HG02642 (cell line): ENCODE data around the gene GTF3A.
A peak's percentile ranks its signal among the peaks of the same experiment; 100 is the strongest.

Experiments
- ATAC-seq: cut with Tn5 transposase; IDR thresholded peaks from one replicate; pipeline ENCODE4 v1.9.1; 2021; ENCODE audit warnings: mild to moderate bottlenecking; ENCODE audit not compliant: unreplicated experiment, poor library complexity

Gene GTF3A

GRCh38 chr13:27442071-27442647 lies 17.7 kb downstream of the GTF3A start:
- no peak for ATAC-seq

GRCh38 chr13:27442797-27443196 lies 18.4 kb downstream of the GTF3A start:
- ATAC-seq, result no peak

- ATAC-seq, result no peak
Measured at GRCh38 chr13:27446986-27447583, 22.7 kb downstream of the GTF3A start.

GRCh38 chr13:27448308-27448707 lies 23.9 kb downstream of the GTF3A start:
- no peak for ATAC-seq

GRCh38 chr13:27449081-27449603 lies 24.7 kb downstream of the GTF3A start:
- no peak for ATAC-seq

GRCh38 chr13:27449936-27450828 lies 25.8 kb downstream of the GTF3A start, which contains the start of gene MTIF3:
Gene MTIF3, minus strand, starts transcription at chr13:27450564. Its CDS starts 10,116 bp downstream, at chr13:27440448.
- peak; percentile 86 for ATAC-seq

- ATAC-seq, result no peak
Measured at GRCh38 chr13:27450921-27451471, 26.6 kb downstream of the GTF3A start.

- ATAC-seq, result no peak
Measured at GRCh38 chr13:27455331-27455855, 31.0 kb downstream of the GTF3A start.

GRCh38 chr13:27461940-27462584 lies 37.6 kb downstream of the GTF3A start:
- ATAC-seq, result no peak

GRCh38 chr13:27463500-27463899 lies 39.1 kb downstream of the GTF3A start:
- ATAC-seq, result no peak

GRCh38 chr13:27465611-27466010 lies 41.2 kb downstream of the GTF3A start:
- ATAC-seq, result no peak

- no peak for ATAC-seq
Measured at GRCh38 chr13:27466513-27466912, 42.1 kb downstream of the GTF3A start.

- no peak for ATAC-seq
Measured at GRCh38 chr13:27470075-27470820, 45.8 kb downstream of the GTF3A start.

- no peak for ATAC-seq
Measured at GRCh38 chr13:27472441-27472840, 48.0 kb downstream of the GTF3A start.

- no peak for ATAC-seq
Measured at GRCh38 chr13:27472941-27473340, 48.5 kb downstream of the GTF3A start.

- ATAC-seq, result no peak
Measured at GRCh38 chr13:27474751-27475268, 50.4 kb downstream of the GTF3A start.

- ATAC-seq, result no peak
Measured at GRCh38 chr13:27476943-27477703, 52.7 kb downstream of the GTF3A start.

- ATAC-seq, result no peak
Measured at GRCh38 chr13:27481766-27482165, 57.3 kb downstream of the GTF3A start.
